GM12864 (cell line): ENCODE data around the gene NAALADL2.

Experiments used
- DNase-seq: peaks from one replicate; pipeline ENCODE4 v3.0.0-alpha.2; 2011; ENCODE audit warnings: low read depth
- H3K4me3 ChIP-seq: 2 replicates; pipeline ENCODE4 v1.5.1; 2011; ENCODE audit warnings: mild to moderate bottlenecking, low read depth, low read length, control low read depth
- CTCF ChIP-seq: IDR thresholded peaks from 2 replicates; pipeline ENCODE4 v1.5.1; 2011; ENCODE audit warnings: low read depth, mild to moderate bottlenecking, moderate library complexity, low read length, control low read depth, inconsistent platforms; ENCODE audit errors: missing control alignments

NAALADL2 gene

DNA sequence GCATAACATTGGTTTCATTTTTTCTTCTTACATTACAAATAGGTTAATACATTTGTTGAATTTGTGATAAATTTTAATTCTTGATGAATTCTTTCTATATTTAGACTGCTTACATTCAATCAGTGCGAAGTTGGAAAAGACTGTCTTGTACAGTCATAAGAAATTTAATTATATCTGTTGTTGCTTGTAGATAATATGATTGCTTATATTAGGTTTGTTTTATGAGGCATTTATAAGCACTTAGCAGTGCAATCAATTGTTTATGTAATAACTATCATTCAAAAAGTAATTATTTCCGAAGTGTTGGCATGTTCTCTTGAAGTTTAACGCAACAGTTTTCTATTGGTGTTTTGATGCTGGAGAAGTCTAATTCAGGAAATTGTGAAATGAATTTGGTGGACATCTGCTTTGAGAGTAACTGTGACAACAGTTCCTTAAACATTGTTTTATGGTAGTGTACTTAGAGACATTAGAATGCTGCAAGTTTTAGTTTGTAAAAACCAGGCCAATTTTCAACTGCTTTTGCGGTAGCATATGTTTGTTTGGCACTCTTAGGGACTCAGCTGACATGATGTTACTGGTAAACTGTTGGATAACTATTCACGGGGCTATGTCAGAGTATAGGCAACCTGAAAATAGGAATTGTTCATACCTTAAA is 99.7 kb downstream of the NAALADL2 start:
- no peak overlapping the region for H3K4me3 ChIP-seq
- no peak for TF ChIP-seq CTCF
- no peak for DNase-seq

DNA sequence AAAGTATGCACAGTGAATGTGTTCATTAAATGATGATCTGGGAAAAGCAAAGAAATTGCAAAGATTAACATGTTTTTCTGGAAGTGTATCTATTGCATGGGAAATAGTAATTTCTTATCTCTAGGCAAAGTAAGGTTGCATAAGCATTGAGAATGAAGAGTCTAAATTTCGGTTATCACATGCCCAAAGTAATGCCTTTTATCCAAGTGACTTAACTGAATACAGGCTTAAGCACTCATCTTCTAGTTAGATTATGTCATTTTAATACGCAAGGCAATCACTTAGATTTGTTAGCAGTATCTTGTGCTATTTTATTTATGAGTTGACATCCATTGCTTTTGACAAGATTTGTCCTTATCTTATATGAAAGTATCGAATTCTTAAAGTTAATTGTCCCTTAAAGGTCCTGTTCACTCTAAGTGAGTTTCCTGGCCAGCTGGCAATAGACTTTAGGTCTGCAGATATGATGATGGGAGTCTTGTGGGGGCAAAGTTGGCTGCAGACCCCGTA is 100.5 kb downstream of the NAALADL2 start:
- no peak for DNase-seq
- no peak overlapping the region for H3K4me3 ChIP-seq
- TF ChIP-seq CTCF, result no peak

- no peak overlapping the region for H3K4me3 ChIP-seq
- no peak for TF ChIP-seq CTCF
- DNase-seq, result no peak
Observed at GRCh38 chr3:174960898-174961297, 101.8 kb downstream of the NAALADL2 start.

DNA sequence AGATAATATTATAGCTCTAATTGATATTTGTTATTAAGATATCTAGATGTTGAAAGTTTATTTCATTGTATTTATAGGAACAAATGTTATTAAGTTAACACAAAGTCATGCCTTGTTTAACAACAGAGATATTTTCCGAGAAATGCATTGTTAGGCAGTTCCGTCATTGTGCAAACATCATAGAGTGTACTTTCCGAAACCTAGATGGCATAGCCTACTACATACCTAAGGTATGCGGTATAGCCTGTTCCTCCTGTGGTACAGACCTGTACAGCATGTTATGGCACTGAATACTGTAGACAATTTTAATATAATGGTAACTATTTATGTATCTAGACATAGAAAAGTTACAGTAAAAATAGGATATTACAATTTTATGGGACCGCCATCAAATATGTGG is 114.3 kb downstream of the NAALADL2 start:
- no peak for DNase-seq
- no peak overlapping the region for H3K4me3 ChIP-seq
- no peak for TF ChIP-seq CTCF

DNA sequence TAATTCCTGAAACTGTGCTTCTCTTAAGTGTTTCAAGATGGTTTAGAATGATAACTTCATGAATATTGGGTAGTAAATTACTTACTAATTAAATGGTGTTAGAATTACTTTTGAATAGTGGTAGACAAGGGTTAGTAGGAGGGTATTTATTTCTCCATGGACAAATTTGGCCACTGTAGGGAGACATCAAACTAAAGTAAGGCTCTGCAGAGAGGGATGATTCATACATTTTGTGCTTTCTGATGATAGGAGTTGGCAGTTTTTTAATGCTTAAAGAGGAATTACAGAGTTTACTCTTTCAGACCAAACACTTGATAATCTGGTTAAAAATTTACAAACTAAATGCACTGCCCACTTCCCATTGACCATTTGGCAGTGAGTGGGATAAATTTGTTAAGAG is 127.6 kb downstream of the NAALADL2 start:
- no peak overlapping the region for H3K4me3 ChIP-seq
- no peak for TF ChIP-seq CTCF
- no peak for DNase-seq

DNA sequence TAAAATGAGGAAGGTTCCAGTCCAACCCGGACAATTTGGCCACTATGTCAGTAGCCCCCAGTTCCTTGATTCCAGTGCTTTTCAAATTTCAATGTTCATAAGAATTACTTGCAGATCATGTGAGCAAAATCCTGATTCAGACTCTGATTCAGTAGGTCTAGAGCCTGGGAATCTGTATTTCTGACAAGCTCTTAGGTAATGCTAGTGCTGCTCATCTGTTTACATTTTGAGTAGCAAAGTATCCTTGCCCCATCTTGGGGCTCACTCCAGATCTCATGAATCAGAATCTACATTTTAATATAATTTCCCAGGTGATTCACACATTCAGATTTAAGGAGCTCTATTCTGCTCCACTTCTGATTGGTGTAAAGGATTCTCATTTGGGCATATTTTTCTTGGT is 142.0 kb downstream of the NAALADL2 start:
- no peak for TF ChIP-seq CTCF
- no peak for DNase-seq
- no peak overlapping the region for H3K4me3 ChIP-seq

- TF ChIP-seq CTCF, result no peak
- H3K4me3 ChIP-seq, result no peak overlapping the region
- no peak for DNase-seq
Observed at GRCh38 chr3:175002732-175003143, 143.6 kb downstream of the NAALADL2 start.
